HepG2 (cell line): Measurements from ENCODE around the gene TPST2. TPM values are rescaled to one million over a fixed set of nuclear protein-coding genes. Genes with fewer than 3 reads are reported as not detected.

Source experiments
- FOXJ3 ChIP-seq: sonication (generic); formaldehyde crosslinking; IDR thresholded peaks from 2 replicates; pipeline ENCODE4 v1.4.0; 2020; ENCODE audit warnings: missing genetic modification reagents, mild to moderate bottlenecking, borderline replicate concordance
- FOXO4 ChIP-seq: sonication (generic); formaldehyde crosslinking; conservative IDR thresholded peaks from 2 replicates; pipeline ENCODE4 v1.8.1; 2023; ENCODE audit warnings: missing genetic modification reagents
- FUBP1 ChIP-seq: sonication (generic); formaldehyde crosslinking; IDR thresholded peaks from 2 replicates; pipeline ENCODE4 v1.5.1; 2020; ENCODE audit warnings: missing genetic modification reagents, mild to moderate bottlenecking, borderline replicate concordance
- GATAD1 ChIP-seq: IDR thresholded peaks from 2 replicates; pipeline ENCODE4 v1.6.1; 2016; ENCODE audit warnings: missing genetic modification reagents, missing compliant biosample characterization
- MEF2D ChIP-seq: sonication (generic); formaldehyde crosslinking; IDR thresholded peaks from 2 replicates; pipeline ENCODE4 v1.5.1; 2020; ENCODE audit warnings: mild to moderate bottlenecking, missing genetic modification reagents
- NAIF1 ChIP-seq: sonication (generic); formaldehyde crosslinking; IDR thresholded peaks from 2 replicates; pipeline ENCODE4 v1.5.0; 2020; ENCODE audit warnings: mild to moderate bottlenecking, missing genetic modification reagents, borderline replicate concordance
- NFIC ChIP-seq: IDR thresholded peaks from 2 replicates; pipeline ENCODE4 v1.6.1; 2012; ENCODE audit warnings: mild to moderate bottlenecking, low read length, inconsistent platforms
- NFYB ChIP-seq: sonication (generic); formaldehyde crosslinking; IDR thresholded peaks from 2 replicates; pipeline ENCODE4 v1.4.0; 2020; ENCODE audit warnings: missing genetic modification reagents
- SIX4 ChIP-seq: sonication (generic); formaldehyde crosslinking; IDR thresholded peaks from 2 replicates; pipeline ENCODE4 v1.4.0; 2020; ENCODE audit warnings: missing genetic modification reagents
- ZMAT3 ChIP-seq: sonication (generic); formaldehyde crosslinking; conservative IDR thresholded peaks from 2 replicates; pipeline ENCODE4 v1.7.0; 2021; ENCODE audit warnings: missing genetic modification reagents
- ZNF382 ChIP-seq: sonication (generic); formaldehyde crosslinking; IDR thresholded peaks from 2 replicates; pipeline ENCODE4 v1.5.0; 2020; ENCODE audit warnings: missing genetic modification reagents, mild to moderate bottlenecking, borderline replicate concordance
- ZNF678 ChIP-seq: sonication (generic); formaldehyde crosslinking; IDR thresholded peaks from 2 replicates; pipeline ENCODE4 v1.4.0; 2020; ENCODE audit warnings: mild to moderate bottlenecking, missing genetic modification reagents
- ZNF713 ChIP-seq: sonication (generic); formaldehyde crosslinking; IDR thresholded peaks from 2 replicates; pipeline ENCODE4 v1.4.0; 2020; ENCODE audit warnings: mild to moderate bottlenecking, missing genetic modification reagents
- ZSCAN29 ChIP-seq: sonication (generic); formaldehyde crosslinking; conservative IDR thresholded peaks from 2 replicates; pipeline ENCODE4 v1.4.0; 2020; ENCODE audit warnings: mild to moderate bottlenecking, missing genetic modification reagents
- ZSCAN30 ChIP-seq: sonication (generic); formaldehyde crosslinking; IDR thresholded peaks from 2 replicates; pipeline ENCODE4 v1.5.0; 2020; ENCODE audit warnings: mild to moderate bottlenecking, missing genetic modification reagents
- polyA plus RNA-seq, 8 experiments: library from polyadenylated mRNA; depleted of rRNA in 3 of 8; stranded (reverse) in 7 of 8; unstranded in 1 of 8; fragments of >200 nt; fragmentation: Illumina TruSeq in 4 of 8; extraction: Trizol in 4 of 8; gene quantifications; 2 replicates each; pipeline versions ENCODE4 v1.2.1 to v1.2.3, GENCODE V29; 2011 to 2016; ENCODE audit warnings: low read depth in 4 of 8, missing spikeins in 1 of 8, mixed read lengths in 1 of 8; ENCODE audit not compliant: insufficient read depth in 1 of 8
- total RNA-seq, 5 experiments: library from RNA; depleted of rRNA; stranded (reverse); fragments of >200 nt; fragmentation: Illumina TruSeq; extraction: Trizol; gene quantifications; 2 replicates each; pipeline ENCODE4 v1.2.3, GENCODE V29; 2016; ENCODE audit warnings: low read depth in 1 of 5
- TF ChIP-seq, protein P1 (sequence below): sonication (generic); formaldehyde crosslinking; IDR thresholded peaks from 2 replicates; pipeline ENCODE4 v1.4.0; 2020; ENCODE audit warnings: missing genetic modification reagents, low read depth, mild to moderate bottlenecking, borderline replicate concordance
- TF ChIP-seq, protein P2 (sequence below): IDR thresholded peaks from 2 replicates; pipeline ENCODE4 v1.6.1; 2016; ENCODE audit warnings: mild to moderate bottlenecking
- TF ChIP-seq, protein P3 (sequence below): sonication (generic); formaldehyde crosslinking; IDR thresholded peaks from 2 replicates; pipeline ENCODE4 v1.4.0; 2020; ENCODE audit warnings: missing genetic modification reagents

The TPST2 gene
- total and polyA plus RNA-seq, 2 of the 13 experiments (the other 11 are each of a cell fraction or from before 2014, with no cell fraction given), result 15.2 to 23.8 TPM

DNA sequence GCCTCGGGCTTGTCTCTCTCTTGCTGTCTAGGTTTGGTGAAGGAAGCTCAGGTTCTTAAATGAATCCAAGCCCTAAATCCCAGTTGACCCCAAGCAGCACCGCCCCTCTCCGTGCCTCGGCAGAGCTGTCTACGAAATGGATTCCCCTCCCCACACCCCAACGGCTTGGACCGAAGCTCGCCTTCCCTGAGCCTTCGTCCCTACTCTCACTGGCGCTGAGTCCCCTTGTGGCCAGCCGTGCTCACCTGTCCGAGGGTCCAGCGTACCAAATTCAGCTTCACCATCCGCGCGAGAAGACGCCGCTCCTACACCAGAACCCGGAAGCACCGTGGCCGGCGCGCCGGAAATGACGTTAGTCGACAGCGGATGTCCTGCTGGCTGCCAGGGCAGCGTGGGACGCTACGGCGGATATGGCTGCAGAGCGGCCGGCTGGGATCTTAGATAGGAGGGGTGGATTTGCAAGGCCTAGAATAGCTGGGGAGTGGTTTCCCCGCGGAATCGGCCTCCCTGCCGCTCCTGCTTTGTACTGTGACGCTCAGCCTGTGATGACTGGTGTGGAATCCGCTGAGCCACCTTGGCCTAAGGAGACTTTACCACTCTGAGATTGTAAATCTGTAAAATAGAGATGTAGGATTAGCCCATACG, 77.7 kb downstream of the TPST2 start, which contains the start of gene TFIP11 (continued):
- TF ChIP-seq FUBP1 (0 out of 2 replicates have a peak, but pooled peaks have one; percentile 47), ZSCAN29 (CRISPR knock-in tag) (0 out of 2 replicates have a peak, but pooled peaks have one; percentile 71), ZNF382 (CRISPR knock-in tag) (no peak), ZNF713 (CRISPR knock-in tag) (no peak), NAIF1 (CRISPR knock-in tag) (no peak), FOXO4 (CRISPR knock-in tag) (no peak), MEF2D (CRISPR knock-in tag) (peak; percentile 85), NFIC (no peak), ZMAT3 (CRISPR knock-in tag) (0 out of 2 replicates have a peak, but pooled peaks have one; percentile 61), GATAD1 (CRISPR knock-in tag) (peak; percentile 100), NFYB (CRISPR knock-in tag) (no peak; the same call in 1 of the 2 replicates), ZNF678 (CRISPR knock-in tag) (no peak), ZSCAN30 (CRISPR knock-in tag) (no peak), FOXJ3 (no peak), SIX4 (CRISPR knock-in tag) (peak; percentile 26; the same call in 1 of the 2 replicates)
- TF ChIP-seq, protein P1, sequence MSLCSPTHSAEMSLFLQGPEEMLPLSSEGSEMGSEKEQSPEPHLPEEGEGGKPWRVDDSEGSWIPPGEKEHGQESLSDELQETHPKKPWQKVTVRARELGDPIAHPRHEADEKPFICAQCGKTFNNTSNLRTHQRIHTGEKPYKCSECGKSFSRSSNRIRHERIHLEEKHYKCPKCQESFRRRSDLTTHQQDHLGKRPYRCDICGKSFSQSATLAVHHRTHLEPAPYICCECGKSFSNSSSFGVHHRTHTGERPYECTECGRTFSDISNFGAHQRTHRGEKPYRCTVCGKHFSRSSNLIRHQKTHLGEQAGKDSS (CRISPR knock-in tag), result peak; percentile 61; the same call in 1 of the 2 replicates
- TF ChIP-seq, protein P2, sequence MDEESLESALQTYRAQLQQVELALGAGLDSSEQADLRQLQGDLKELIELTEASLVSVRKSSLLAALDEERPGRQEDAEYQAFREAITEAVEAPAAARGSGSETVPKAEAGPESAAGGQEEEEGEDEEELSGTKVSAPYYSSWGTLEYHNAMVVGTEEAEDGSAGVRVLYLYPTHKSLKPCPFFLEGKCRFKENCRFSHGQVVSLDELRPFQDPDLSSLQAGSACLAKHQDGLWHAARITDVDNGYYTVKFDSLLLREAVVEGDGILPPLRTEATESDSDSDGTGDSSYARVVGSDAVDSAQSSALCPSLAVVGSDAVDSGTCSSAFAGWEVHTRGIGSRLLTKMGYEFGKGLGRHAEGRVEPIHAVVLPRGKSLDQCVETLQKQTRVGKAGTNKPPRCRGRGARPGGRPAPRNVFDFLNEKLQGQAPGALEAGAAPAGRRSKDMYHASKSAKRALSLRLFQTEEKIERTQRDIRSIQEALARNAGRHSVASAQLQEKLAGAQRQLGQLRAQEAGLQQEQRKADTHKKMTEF (CRISPR knock-in tag), result peak; percentile 77
- TF ChIP-seq, protein P3, sequence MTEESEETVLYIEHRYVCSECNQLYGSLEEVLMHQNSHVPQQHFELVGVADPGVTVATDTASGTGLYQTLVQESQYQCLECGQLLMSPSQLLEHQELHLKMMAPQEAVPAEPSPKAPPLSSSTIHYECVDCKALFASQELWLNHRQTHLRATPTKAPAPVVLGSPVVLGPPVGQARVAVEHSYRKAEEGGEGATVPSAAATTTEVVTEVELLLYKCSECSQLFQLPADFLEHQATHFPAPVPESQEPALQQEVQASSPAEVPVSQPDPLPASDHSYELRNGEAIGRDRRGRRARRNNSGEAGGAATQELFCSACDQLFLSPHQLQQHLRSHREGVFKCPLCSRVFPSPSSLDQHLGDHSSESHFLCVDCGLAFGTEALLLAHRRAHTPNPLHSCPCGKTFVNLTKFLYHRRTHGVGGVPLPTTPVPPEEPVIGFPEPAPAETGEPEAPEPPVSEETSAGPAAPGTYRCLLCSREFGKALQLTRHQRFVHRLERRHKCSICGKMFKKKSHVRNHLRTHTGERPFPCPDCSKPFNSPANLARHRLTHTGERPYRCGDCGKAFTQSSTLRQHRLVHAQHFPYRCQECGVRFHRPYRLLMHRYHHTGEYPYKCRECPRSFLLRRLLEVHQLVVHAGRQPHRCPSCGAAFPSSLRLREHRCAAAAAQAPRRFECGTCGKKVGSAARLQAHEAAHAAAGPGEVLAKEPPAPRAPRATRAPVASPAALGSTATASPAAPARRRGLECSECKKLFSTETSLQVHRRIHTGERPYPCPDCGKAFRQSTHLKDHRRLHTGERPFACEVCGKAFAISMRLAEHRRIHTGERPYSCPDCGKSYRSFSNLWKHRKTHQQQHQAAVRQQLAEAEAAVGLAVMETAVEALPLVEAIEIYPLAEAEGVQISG, result peak; percentile 97
